WTC11 (cell line): ENCODE measurements around the gene NID2.

ENCODE experiments used
- GABPB1 ChIP-seq: sonication (generic); formaldehyde crosslinking; IDR thresholded peaks from 2 replicates; pipeline ENCODE4 v1.8.1; 2023; ENCODE audit warnings: mild to moderate bottlenecking, missing genetic modification reagents
- JUN ChIP-seq: sonication (generic); formaldehyde crosslinking; IDR thresholded peaks from 2 replicates; pipeline ENCODE4 v1.8.0; 2023; ENCODE audit warnings: mild to moderate bottlenecking, missing genetic modification reagents
- NR2C2 ChIP-seq: sonication (generic); formaldehyde crosslinking; IDR thresholded peaks from 2 replicates; pipeline ENCODE4 v1.8.0; 2022; ENCODE audit warnings: mild to moderate bottlenecking, missing genetic modification reagents
- SP1 ChIP-seq: sonication (generic); formaldehyde crosslinking; conservative IDR thresholded peaks from 2 replicates; pipeline ENCODE4 v1.8.1; 2022; ENCODE audit warnings: missing genetic modification reagents
- TCF7 ChIP-seq: sonication (generic); formaldehyde crosslinking; IDR thresholded peaks from 2 replicates; pipeline ENCODE4 v1.8.0; 2022; ENCODE audit warnings: mild to moderate bottlenecking, low read depth, missing genetic modification reagents, moderate library complexity
- ZNF317 ChIP-seq: sonication (generic); formaldehyde crosslinking; IDR thresholded peaks from 2 replicates; pipeline ENCODE4 v1.8.1; 2023; ENCODE audit warnings: low read depth, mild to moderate bottlenecking, moderate library complexity, missing genetic modification reagents, borderline replicate concordance
- TF ChIP-seq, protein P1 (sequence below): fragments of 200-600 bp; IDR thresholded peaks from 2 replicates; pipeline ENCODE4 v1.8.0; 2022; ENCODE audit warnings: antibody characterized with exemption
- TF ChIP-seq, protein P2 (sequence below): sonication (generic); formaldehyde crosslinking; IDR thresholded peaks from 2 replicates; pipeline ENCODE4 v1.8.1; 2022; ENCODE audit warnings: low read depth, missing genetic modification reagents, borderline replicate concordance
- TF ChIP-seq, protein P3 (sequence below): sonication (generic); formaldehyde crosslinking; IDR thresholded peaks from 2 replicates; pipeline ENCODE4 v1.8.1; 2023; ENCODE audit warnings: mild to moderate bottlenecking, missing genetic modification reagents

DNA sequence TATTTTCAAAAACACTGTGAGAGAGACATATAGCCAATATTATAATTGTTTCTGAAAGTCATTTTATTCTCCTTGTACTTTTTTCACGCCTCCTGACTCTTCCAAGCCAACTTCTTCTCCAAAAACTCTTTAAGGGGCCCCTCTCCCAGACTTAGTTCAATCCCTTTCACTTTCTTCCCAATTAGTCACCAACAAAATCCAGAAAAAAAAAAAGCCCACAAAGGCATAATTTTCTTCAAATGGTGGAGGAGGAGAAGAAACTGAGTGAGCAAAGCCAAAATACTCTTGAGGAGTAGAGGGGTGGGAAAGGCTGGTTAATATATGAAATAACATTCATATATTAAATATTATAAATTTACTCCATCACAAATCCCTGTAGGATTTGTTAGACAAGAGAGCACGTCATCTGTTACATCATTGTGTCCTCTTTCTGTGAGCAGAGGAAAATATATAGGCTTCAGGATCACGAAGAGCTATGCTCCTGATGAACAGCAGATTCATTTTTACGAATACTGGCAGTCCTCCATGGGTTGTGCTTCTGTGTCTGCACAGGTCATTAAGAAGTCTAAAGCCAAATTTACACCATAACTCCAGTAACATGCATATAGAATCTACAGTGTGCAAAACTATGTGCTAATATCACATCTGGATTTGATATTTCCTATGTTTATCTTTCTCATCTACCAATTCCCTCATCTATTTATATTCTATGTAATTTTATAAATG lies 25.9 kb upstream of the NID2 start:
- TF ChIP-seq, protein P1, sequence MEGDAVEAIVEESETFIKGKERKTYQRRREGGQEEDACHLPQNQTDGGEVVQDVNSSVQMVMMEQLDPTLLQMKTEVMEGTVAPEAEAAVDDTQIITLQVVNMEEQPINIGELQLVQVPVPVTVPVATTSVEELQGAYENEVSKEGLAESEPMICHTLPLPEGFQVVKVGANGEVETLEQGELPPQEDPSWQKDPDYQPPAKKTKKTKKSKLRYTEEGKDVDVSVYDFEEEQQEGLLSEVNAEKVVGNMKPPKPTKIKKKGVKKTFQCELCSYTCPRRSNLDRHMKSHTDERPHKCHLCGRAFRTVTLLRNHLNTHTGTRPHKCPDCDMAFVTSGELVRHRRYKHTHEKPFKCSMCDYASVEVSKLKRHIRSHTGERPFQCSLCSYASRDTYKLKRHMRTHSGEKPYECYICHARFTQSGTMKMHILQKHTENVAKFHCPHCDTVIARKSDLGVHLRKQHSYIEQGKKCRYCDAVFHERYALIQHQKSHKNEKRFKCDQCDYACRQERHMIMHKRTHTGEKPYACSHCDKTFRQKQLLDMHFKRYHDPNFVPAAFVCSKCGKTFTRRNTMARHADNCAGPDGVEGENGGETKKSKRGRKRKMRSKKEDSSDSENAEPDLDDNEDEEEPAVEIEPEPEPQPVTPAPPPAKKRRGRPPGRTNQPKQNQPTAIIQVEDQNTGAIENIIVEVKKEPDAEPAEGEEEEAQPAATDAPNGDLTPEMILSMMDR = no peak
- no peak for TF ChIP-seq TCF7 (CRISPR knock-in tag)
- no peak for TF ChIP-seq SP1
- TF ChIP-seq, protein P2, sequence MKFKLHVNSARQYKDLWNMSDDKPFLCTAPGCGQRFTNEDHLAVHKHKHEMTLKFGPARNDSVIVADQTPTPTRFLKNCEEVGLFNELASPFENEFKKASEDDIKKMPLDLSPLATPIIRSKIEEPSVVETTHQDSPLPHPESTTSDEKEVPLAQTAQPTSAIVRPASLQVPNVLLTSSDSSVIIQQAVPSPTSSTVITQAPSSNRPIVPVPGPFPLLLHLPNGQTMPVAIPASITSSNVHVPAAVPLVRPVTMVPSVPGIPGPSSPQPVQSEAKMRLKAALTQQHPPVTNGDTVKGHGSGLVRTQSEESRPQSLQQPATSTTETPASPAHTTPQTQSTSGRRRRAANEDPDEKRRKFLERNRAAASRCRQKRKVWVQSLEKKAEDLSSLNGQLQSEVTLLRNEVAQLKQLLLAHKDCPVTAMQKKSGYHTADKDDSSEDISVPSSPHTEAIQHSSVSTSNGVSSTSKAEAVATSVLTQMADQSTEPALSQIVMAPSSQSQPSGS (CRISPR knock-in tag) = no peak
- TF ChIP-seq GABPB1 (CRISPR knock-in tag) = no peak
- no peak for TF ChIP-seq JUN (CRISPR knock-in tag)
- TF ChIP-seq, protein P3, sequence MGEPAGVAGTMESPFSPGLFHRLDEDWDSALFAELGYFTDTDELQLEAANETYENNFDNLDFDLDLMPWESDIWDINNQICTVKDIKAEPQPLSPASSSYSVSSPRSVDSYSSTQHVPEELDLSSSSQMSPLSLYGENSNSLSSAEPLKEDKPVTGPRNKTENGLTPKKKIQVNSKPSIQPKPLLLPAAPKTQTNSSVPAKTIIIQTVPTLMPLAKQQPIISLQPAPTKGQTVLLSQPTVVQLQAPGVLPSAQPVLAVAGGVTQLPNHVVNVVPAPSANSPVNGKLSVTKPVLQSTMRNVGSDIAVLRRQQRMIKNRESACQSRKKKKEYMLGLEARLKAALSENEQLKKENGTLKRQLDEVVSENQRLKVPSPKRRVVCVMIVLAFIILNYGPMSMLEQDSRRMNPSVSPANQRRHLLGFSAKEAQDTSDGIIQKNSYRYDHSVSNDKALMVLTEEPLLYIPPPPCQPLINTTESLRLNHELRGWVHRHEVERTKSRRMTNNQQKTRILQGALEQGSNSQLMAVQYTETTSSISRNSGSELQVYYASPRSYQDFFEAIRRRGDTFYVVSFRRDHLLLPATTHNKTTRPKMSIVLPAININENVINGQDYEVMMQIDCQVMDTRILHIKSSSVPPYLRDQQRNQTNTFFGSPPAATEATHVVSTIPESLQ = no peak
- no peak for TF ChIP-seq NR2C2 (CRISPR knock-in tag)
- no peak for TF ChIP-seq ZNF317
